Glomerular endothelial cell (primary cell): ENCODE results near the gene MEI4. TPM values are rescaled to one million over a fixed set of nuclear protein-coding genes. Genes with fewer than 3 reads are reported as not detected.
"Not testable (repeated sequence)": the region's sequence is repeated elsewhere in the genome, so short reads cannot be mapped to it uniquely, and the experiment has no call there.

Experiments used
- DNase-seq: peaks from one replicate; pipeline ENCODE4 v3.0.0-alpha.2; 2011; ENCODE audit warnings: low read depth, low spot score; ENCODE audit errors: extremely low read depth
- total RNA-seq: library from RNA; depleted of rRNA; stranded (reverse); fragments of >200 nt; gene quantifications from 2 replicates; pipeline ENCODE4 v1.2.3, GENCODE V29; 2015

Gene MEI4
- not detected in 2 replicates for total RNA-seq

GRCh38 chr6:77652739-77653138 is at the start of gene MEI4:
MEI4 (plus strand) TSS chr6:77653039; CDS start chr6:77690672, 37,633 bp downstream.
- no peak for DNase-seq

GRCh38 chr6:77604476-77604875 is 48.4 kb upstream of the MEI4 start:
- DNase-seq = no peak

- no peak for DNase-seq
Measured at GRCh38 chr6:77607004-77607403, 45.8 kb upstream of the MEI4 start.

GRCh38 chr6:77609106-77609505 is 43.7 kb upstream of the MEI4 start:
- no peak for DNase-seq

GRCh38 chr6:77619114-77619513 is 33.7 kb upstream of the MEI4 start:
- DNase-seq = no peak

GRCh38 chr6:77620278-77620882 is 32.5 kb upstream of the MEI4 start:
- DNase-seq = no peak

- no peak for DNase-seq
Measured at GRCh38 chr6:77624515-77624914, 28.3 kb upstream of the MEI4 start.

GRCh38 chr6:77626426-77626825 is 26.4 kb upstream of the MEI4 start:
- DNase-seq = no peak

GRCh38 chr6:77630014-77630413 is 22.8 kb upstream of the MEI4 start:
- DNase-seq = no peak

GRCh38 chr6:77633471-77633870 is 19.4 kb upstream of the MEI4 start:
- no peak for DNase-seq

- no peak for DNase-seq
Measured at GRCh38 chr6:77633993-77634715, 18.7 kb upstream of the MEI4 start.

- DNase-seq = no peak
Measured at GRCh38 chr6:77638129-77638830, 14.6 kb upstream of the MEI4 start.

GRCh38 chr6:77644102-77644705 is 8.6 kb upstream of the MEI4 start:
- no peak for DNase-seq

- no peak for DNase-seq
Measured at GRCh38 chr6:77650098-77650663, 2.7 kb upstream of the MEI4 start.

- DNase-seq = no peak
Measured at GRCh38 chr6:77653816-77654215, 977 bp downstream of the MEI4 start.

GRCh38 chr6:77655035-77655434 is 2.2 kb downstream of the MEI4 start:
- DNase-seq = not testable (repeated sequence)

GRCh38 chr6:77656999-77657764 is 4.3 kb downstream of the MEI4 start:
- DNase-seq = no peak

GRCh38 chr6:77666340-77666739 is 13.5 kb downstream of the MEI4 start:
- DNase-seq = no peak

GRCh38 chr6:77666846-77667245 is 14.0 kb downstream of the MEI4 start:
- no peak for DNase-seq

- DNase-seq = no peak
Measured at GRCh38 chr6:77669913-77670312, 17.1 kb downstream of the MEI4 start.
